GM18505 (cell line): ENCODE results near the gene FAM136A.

Experiments
- ATAC-seq: cut with Tn5 transposase; IDR thresholded peaks from one replicate; pipeline ENCODE4 v1.9.1; 2021; ENCODE audit not compliant: unreplicated experiment
- POLR2A ChIP-seq: IDR thresholded peaks from 4 replicates; pipeline ENCODE4 v1.6.1; 2011; ENCODE audit warnings: borderline replicate concordance; ENCODE audit not compliant: insufficient read depth, insufficient read length; ENCODE audit errors: extremely low read depth

Gene FAM136A

DNA sequence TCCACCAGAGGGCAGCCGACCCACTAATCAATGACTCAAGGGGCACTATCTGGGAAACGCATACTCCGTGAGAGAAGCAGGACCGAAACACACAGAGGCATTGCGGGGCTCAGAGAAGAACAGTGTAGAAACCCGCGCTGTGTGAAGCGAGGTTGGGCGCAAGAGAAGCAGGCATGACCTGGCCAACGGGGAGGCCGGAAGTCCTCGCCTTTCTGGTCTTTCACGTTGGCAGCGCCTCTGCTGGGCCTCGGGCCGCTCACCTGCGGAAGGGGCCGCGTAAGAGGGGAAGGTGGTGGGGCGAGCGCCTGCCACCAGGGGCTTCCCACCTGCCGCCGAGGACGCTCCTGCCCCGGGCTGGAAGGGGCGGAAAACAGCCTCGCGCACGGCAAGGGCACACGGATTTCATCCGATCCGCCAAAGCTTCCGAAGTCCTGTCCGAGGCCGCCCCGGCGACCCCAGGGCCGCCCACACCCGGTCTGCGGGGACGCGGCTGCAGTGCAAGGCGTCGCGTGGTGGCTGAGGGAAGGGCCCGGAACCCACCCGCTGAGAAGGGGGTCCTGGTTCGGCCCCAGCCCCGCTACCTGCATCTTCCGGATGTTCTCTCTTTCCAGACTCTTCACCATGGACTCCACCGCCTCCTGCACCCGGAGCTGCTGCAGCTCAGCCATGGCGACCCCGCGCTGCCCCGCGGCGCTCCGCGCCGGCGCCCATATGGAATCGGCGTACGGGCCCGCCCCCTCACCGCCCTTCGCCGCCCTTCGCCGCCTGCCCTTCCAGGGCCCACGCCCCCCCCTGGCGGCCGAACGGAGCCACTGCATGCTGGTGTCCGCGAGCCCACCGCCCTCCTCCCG is at the start of gene FAM136A:
FAM136A (minus strand) TSS at position 724 of the 851 bp plus-strand sequence; CDS start at position 668, 56 bp downstream.
- ATAC-seq: peak; percentile 77

GRCh38 chr2:70349921-70350685 is 48.2 kb upstream of the FAM136A start:
- TF ChIP-seq POLR2A: no peak
- ATAC-seq: no peak

More for the DNA sequence above, at the start of gene FAM136A:
- TF ChIP-seq POLR2A: peak; percentile 83

- TF ChIP-seq POLR2A: no peak
- ATAC-seq: no peak
Measured at GRCh38 chr2:70347831-70348230, 46.0 kb upstream of the FAM136A start.

GRCh38 chr2:70344195-70344594 is 42.3 kb upstream of the FAM136A start:
- no peak for ATAC-seq
- TF ChIP-seq POLR2A: no peak

- ATAC-seq: no peak
- no peak for TF ChIP-seq POLR2A
Measured at GRCh38 chr2:70341477-70341765, 39.6 kb upstream of the FAM136A start.

DNA sequence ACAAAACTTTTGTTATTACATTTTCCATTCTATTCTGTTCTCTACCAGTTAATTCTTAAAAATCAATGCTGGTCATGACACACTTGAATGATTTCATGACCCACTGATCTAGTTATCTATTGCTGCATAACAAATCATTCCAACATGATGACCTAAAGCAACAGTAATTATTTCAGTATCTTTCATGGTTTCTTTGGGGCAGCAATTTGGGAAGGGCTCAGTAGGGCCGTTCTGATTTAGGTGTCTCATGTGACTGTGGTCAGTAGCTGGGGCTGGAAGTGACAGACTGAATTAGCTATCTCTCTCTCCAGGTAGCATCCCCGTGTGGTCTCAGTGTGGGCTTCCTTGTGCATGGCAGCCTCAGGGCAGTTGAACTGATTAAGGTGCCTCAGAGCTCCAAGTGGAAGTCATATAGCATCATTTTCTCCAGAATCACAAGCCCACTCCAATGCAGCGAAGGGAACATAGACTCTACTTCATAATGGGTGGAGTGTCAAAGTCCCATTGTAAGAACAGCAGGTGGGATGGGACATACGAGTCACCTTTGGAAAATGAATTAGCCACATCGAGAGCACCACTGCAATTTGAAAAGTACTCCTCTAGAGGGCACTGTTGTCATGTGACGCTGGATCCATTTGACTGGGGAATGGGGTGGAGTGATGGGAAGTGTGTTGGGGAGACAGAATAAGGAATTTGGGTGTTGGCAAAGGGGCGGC is 39.1 kb upstream of the FAM136A start:
- TF ChIP-seq POLR2A: no peak
- no peak for ATAC-seq

DNA sequence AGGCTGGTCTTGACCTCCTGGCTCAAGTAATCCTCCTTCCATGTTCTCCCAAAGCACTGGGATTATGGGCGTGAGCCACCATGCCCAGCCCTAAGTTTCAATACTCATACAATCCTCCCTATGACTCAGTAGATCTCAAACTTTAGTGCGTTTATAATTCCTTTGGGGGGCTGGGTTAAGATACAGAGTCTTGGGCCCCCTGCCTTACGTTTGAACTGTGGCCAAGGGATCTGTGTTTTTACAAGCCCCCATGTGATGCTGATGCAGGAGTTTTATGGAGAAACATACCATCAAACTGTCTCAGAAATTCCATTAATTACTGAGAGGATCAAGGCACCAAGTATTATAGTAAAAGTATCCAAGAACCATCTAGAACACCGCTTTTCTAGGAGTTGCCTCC is 38.2 kb upstream of the FAM136A start:
- ATAC-seq: no peak
- TF ChIP-seq POLR2A: no peak

DNA sequence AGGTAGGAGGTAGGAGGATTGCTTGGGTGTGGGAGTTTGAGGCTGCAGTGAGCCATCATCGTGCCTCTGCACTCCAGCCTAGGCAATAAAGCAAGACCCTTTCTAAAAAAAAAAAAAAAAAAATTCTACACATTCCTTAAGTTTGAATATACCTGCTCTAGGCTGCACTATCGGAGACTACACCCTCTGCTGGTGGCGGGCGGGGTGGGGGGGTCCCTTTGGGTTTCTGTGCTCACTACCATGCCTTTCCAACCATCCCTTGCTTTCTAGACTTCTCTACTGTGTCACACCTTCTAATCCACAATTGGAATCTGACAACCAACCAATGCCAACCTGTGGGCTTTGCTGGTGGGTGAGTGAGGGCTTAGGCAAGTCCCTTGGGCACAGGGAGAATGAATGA is 34.7 kb upstream of the FAM136A start:
- TF ChIP-seq POLR2A: no peak
- ATAC-seq: no peak

- no peak for ATAC-seq
- TF ChIP-seq POLR2A: no peak
Measured at GRCh38 chr2:70331012-70331411, 29.1 kb upstream of the FAM136A start.

DNA sequence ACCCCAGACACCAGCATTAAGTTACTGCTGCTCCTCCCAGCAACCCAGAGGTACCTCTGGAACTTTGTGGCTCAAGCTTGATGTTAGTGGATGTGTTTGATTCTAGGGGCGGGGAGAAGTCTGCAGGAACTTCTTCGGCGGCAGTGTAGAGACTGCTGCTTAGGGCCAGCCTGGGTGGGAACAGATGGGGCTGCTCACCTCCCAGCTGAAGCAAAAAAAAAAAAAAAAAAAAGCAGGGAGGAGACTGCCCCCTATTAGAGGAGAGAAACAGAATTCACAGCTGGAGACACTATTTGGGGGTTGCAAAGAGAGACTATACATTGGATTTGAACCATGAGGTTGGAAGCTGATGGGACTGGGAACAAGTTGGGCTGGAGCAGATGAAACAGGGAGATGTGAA is 28.6 kb upstream of the FAM136A start:
- ATAC-seq: no peak
- no peak for TF ChIP-seq POLR2A

GRCh38 chr2:70328921-70329561 is 27.2 kb upstream of the FAM136A start:
- no peak for TF ChIP-seq POLR2A
- no peak for ATAC-seq

GRCh38 chr2:70325875-70326274 is 24.0 kb upstream of the FAM136A start:
- TF ChIP-seq POLR2A: no peak

DNA sequence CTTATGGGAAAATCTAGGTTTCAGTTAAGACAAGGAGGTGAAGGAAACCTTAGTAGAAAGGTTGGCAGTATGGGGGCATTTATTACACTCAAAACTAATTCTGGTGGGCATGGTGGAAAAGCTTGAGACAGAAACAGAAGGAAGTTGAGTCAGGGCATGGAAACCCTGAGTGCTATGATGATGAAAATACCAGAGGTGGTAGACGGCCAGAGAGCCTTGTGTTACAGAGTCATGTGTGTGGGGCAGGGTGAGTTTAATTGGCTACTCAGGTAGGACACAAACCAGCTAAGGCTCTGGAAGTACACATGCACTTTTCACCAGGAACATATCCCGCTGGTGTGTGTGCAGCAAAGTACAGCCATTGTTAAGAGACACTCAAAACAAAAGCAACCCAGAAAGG is 20.7 kb upstream of the FAM136A start:
- ATAC-seq: no peak
- no peak for TF ChIP-seq POLR2A

More at GRCh38 chr2:70325875-70326274, 24.0 kb upstream of the FAM136A start:
- ATAC-seq: no peak
